OCI-LY1 (cell line): ENCODE results near the gene ROBO1.

Experiments
- CTCF ChIP-seq: fragments of 200-600 bp; sonication (generic), shearing (Covaris generic); IDR thresholded peaks from 2 replicates; pipeline ENCODE4 v1.5.1; 2017; ENCODE audit warnings: mild to moderate bottlenecking, antibody characterized with exemption, low read length, moderate library complexity, mixed read lengths
- EZH2 ChIP-seq: fragments of 200-600 bp; sonication (generic), shearing (Covaris generic); IDR thresholded peaks from 2 replicates; pipeline ENCODE4 v1.8.0; 2017; ENCODE audit warnings: borderline replicate concordance, mixed run types, mild to moderate bottlenecking, antibody characterized with exemption, low read length, moderate library complexity, mixed read lengths

- TF ChIP-seq EZH2 = no peak
- TF ChIP-seq CTCF = no peak
Measured at GRCh38 chr3:79204351-79204750, 563.4 kb downstream of the ROBO1 start.
